Smooth muscle cell of the coronary artery (primary cell): ENCODE measurements around the gene UBAC1. TPM values are rescaled to one million over a fixed set of nuclear protein-coding genes. Genes with fewer than 3 reads are reported as not detected.

Source experiments
- total RNA-seq: library from RNA; depleted of rRNA; stranded (reverse); fragments of >200 nt; gene quantifications from 2 replicates; pipeline ENCODE4 v1.2.3, GENCODE V29; 2014; ENCODE audit warnings: low replicate concordance

The UBAC1 gene, protein sequence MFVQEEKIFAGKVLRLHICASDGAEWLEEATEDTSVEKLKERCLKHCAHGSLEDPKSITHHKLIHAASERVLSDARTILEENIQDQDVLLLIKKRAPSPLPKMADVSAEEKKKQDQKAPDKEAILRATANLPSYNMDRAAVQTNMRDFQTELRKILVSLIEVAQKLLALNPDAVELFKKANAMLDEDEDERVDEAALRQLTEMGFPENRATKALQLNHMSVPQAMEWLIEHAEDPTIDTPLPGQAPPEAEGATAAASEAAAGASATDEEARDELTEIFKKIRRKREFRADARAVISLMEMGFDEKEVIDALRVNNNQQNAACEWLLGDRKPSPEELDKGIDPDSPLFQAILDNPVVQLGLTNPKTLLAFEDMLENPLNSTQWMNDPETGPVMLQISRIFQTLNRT
- total RNA-seq: 27.0 and 31.4 TPM in 2 replicates

DNA sequence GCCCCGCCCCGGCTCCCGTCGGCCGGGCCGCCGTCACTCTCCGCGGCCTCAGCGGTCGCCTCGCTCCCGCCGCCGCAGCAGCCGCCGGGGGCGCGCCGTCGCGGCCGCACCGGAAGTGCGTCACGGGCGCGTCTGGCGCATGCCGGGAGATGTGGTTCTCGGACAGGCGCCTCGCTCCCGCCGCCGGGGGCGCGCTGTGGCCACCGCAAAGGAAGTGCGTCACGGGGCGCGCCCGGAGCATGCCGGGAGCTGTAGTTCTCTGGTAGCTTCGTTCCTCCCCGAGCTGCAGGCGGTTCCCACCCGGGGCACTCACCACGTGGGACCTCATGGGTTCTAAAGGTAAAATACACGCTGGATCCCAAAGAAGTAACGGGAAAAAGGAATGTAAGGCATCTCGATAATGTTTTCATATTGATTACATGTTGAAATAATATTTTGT is at the start of gene UBAC1:
Gene UBAC1 (minus strand): TSS at position 97 of the 439 bp plus-strand sequence. CDS start 211 bp downstream, outside the sequence.

DNA sequence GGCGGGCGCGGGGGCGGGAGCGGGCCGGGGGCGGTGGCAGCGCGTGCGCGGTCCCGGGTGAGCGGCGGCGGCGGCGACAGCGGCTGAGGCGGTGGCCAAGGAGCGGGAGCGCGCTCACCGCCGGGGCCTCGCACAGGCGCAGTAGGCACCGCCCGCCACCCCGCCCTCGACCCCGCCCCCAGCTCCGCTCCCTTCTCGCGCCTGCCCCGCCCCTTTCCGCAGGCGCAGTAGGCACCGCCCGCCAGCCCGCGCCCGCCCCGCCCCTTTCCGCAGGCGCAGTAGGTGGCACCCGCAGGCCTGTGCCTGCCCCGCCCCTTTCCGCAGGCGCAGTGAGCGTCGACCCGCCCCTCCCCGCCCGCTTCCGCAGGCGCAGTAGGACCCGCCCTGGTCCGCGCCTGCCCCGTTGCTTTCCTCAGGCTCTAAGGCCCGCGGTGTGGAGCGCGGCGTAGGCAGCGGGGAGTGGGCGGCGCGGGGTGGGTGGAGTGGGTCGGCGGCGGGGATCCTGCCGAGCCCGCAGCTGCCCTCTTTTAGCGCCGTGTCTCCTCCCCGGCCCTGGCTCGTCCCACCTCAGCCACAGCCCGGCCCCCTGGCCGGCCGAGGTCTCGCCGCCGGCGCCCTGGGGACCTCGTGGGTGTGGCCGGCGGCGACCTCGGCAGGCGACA is 53.6 kb downstream of the UBAC1 start, which contains the start of gene CAMSAP1:
Gene CAMSAP1 (minus strand): TSS at position 116 of the 662 bp plus-strand sequence. CDS start 387 bp downstream, outside the sequence.

Other genes with a start within 250 kb of the UBAC1 start
- gene CAMSAP1, start 53.8 kb downstream of the UBAC1 start, total RNA-seq: 18.1 and 24.7 TPM in 2 replicates
- gene NACC2, start 133.9 kb upstream of the UBAC1 start, total RNA-seq: 11.9 and 21.5 TPM in 2 replicates
- gene TMEM250, start 157.5 kb upstream of the UBAC1 start, total RNA-seq: 32.2 and 39.1 TPM in 2 replicates
- gene LHX3, start 243.8 kb upstream of the UBAC1 start, total RNA-seq: not detected in 2 replicates